Keratinocyte (primary cell): Measurements from ENCODE around the gene GSTO2. TPM values are rescaled to one million over a fixed set of nuclear protein-coding genes. Genes with fewer than 3 reads are reported as not detected.

Experiments used
- DNase-seq: peaks from one replicate; pipeline ENCODE4 v3.0.0-alpha.2; 2011; ENCODE audit warnings: low read depth, missing footprints, low spot score
- FAIRE-seq: peaks from 2 replicates; lab custom pipeline; 2011; peaks lifted over from hg19 to GRCh38; lab: Jason Lieb, UNC
- H2AFZ ChIP-seq: 2 replicates; pipeline ENCODE4 v1.6.0; 2012; ENCODE audit warnings: low read length, control low read depth, inconsistent platforms; ENCODE audit not compliant: control insufficient read depth
- H3K27ac ChIP-seq: 2 replicates; pipeline ENCODE4 v1.5.1; 2011; ENCODE audit warnings: low read length; ENCODE audit not compliant: control insufficient read depth, insufficient read depth
- H3K27me3 ChIP-seq: 3 replicates; pipeline ENCODE4 v1.6.0; 2011; ENCODE audit warnings: low read length; ENCODE audit not compliant: control insufficient read depth, insufficient read depth; ENCODE audit errors: extremely low read depth
- H3K36me3 ChIP-seq, 2 experiments: 2 replicates in 1 of 2; 3 replicates in 1 of 2; pipeline ENCODE4 v1.5.1; 2011; ENCODE audit warnings: low read length in 2 of 2, mild to moderate bottlenecking in 1 of 2; ENCODE audit not compliant: control insufficient read depth in 2 of 2, insufficient read depth in 2 of 2; ENCODE audit errors: extremely low read depth in 1 of 2
- H3K4me1 ChIP-seq: 3 replicates; pipeline ENCODE4 v1.5.1; 2011; ENCODE audit warnings: low read length; ENCODE audit not compliant: control insufficient read depth, insufficient read depth; ENCODE audit errors: extremely low read depth
- H3K4me2 ChIP-seq: 3 replicates; pipeline ENCODE4 v1.6.0; 2011; ENCODE audit warnings: low read depth, low read length; ENCODE audit not compliant: control insufficient read depth, insufficient read depth; ENCODE audit errors: extremely low read depth
- H3K4me3 ChIP-seq, 3 experiments: fragments of 200-600 bp in 1 of 3; sonication (generic) in 1 of 3; 2 replicates in 2 of 3; 3 replicates in 1 of 3; pipeline ENCODE4 v1.5.1; 2011 to 2016; ENCODE audit warnings: low read length in 3 of 3, mild to moderate bottlenecking in 3 of 3, control low read depth in 2 of 3, inconsistent platforms in 1 of 3, low read depth in 1 of 3, mixed read lengths in 1 of 3, mixed run types in 1 of 3, moderate library complexity in 1 of 3; ENCODE audit not compliant: control insufficient read depth in 2 of 3, insufficient read depth in 2 of 3; ENCODE audit errors: extremely low read depth in 1 of 3
- H3K79me2 ChIP-seq: 2 replicates; pipeline ENCODE4 v1.6.0; 2012; ENCODE audit warnings: low read length; ENCODE audit not compliant: control insufficient read depth, insufficient read depth
- H3K9ac ChIP-seq: 3 replicates; pipeline ENCODE4 v1.6.0; 2011; ENCODE audit warnings: low read length; ENCODE audit not compliant: control insufficient read depth, insufficient read depth; ENCODE audit errors: extremely low read depth
- H3K9me1 ChIP-seq: 3 replicates; pipeline ENCODE4 v1.6.0; 2011; ENCODE audit warnings: low read length; ENCODE audit not compliant: control insufficient read depth, insufficient read depth; ENCODE audit errors: extremely low read depth
- H3K9me3 ChIP-seq: 2 replicates; pipeline ENCODE4 v1.5.1; 2012; ENCODE audit warnings: low read depth, low read length; ENCODE audit not compliant: control insufficient read depth
- H4K20me1 ChIP-seq: 3 replicates; pipeline ENCODE4 v1.6.0; 2011; ENCODE audit warnings: low read length; ENCODE audit not compliant: control insufficient read depth, insufficient read depth; ENCODE audit errors: extremely low read depth
- CTCF ChIP-seq, 3 experiments: IDR thresholded peaks in 1 of 3; conservative IDR thresholded peaks in 1 of 3; optimal IDR thresholded peaks in 1 of 3; 2 replicates in 2 of 3; 3 replicates in 1 of 3; pipeline versions ENCODE3 to v1.5.1; 2011; ENCODE audit warnings: low read length in 3 of 3, mild to moderate bottlenecking in 3 of 3, moderate library complexity in 2 of 3, control low read depth in 1 of 3, inconsistent platforms in 1 of 3; ENCODE audit not compliant: insufficient read depth in 2 of 3; ENCODE audit errors: extremely low read depth in 1 of 3
- EZH2 ChIP-seq: IDR thresholded peaks from one replicate; pipeline ENCODE4 v1.6.1; 2012; ENCODE audit warnings: inconsistent platforms, mild to moderate bottlenecking, low read length, moderate library complexity
- dilution Hi-C: fragments of 300-500 bp; cut with MboI; formaldehyde crosslinking; loops from one replicate; pipeline ENCODE4 v1.7.0; 2020; ENCODE audit warnings: low sequenced_read_pairs; ENCODE audit not compliant: extremely low pct_ligation_motif_present
- polyA plus RNA-seq, 5 experiments: library from polyadenylated mRNA; depleted of rRNA in 3 of 5; stranded (reverse) in 3 of 5; stranded (forward) in 1 of 5; unstranded in 1 of 5; fragments of >200 nt; gene quantifications; 1 replicate in 1 of 5; 2 replicates in 3 of 5; 3 replicates in 1 of 5; pipeline versions ENCODE4 v1.2.1 to v1.2.3, GENCODE V29; 2011 to 2012; ENCODE audit warnings: missing spikeins in 2 of 5, low read depth in 1 of 5, low replicate concordance in 1 of 5

The GSTO2 gene
- polyA plus RNA-seq, 1 donor (not counting 4 experiments of a cell fraction or from before 2014, with no cell fraction given): 56.9 TPM

GRCh38 chr10:104273899-104274575 lies 5.1 kb downstream of the GSTO2 start:
- H2AFZ ChIP-seq: peak overlapping the region; percentile 97
- TF ChIP-seq EZH2: no peak
- TF ChIP-seq CTCF (optimal IDR thresholded peaks at IDR 0.05 in 1 of 3, IDR thresholded peaks at IDR 0.05 in 1 of 3, conservative IDR thresholded peaks at IDR 0.05 in 1 of 3; ENCODE audit: extremely low read depth in 1 of 3, insufficient read depth in 2 of 3, low read length in 3 of 3): no peak
- H3K36me3 ChIP-seq: peaks cover 3 to 6% of the 10 kb centered on the region in 2 experiments
- peaks cover 19% of the 10 kb centered on the region for H3K4me1 ChIP-seq
- peak overlapping the region; percentile 82 for H3K27ac ChIP-seq
- no peak overlapping the region for H3K4me3 ChIP-seq
- dilution Hi-C loops: no loop called here
- peak overlapping the region; percentile 97 for H3K4me2 ChIP-seq
- no peaks in the 10 kb centered on the region for H3K9me1 ChIP-seq
- FAIRE-seq (peak; percentile 82), DNase-seq (no peak)
- peaks cover 11% of the 10 kb centered on the region for H3K79me2 ChIP-seq
- H3K27me3 ChIP-seq: no peaks in the 10 kb centered on the region
- no peaks in the 10 kb centered on the region for H3K9me3 ChIP-seq
- H3K9ac ChIP-seq: peak overlapping the region; percentile 92
- no peaks in the 10 kb centered on the region for H4K20me1 ChIP-seq

GRCh38 chr10:104274762-104275721 lies 6.1 kb downstream of the GSTO2 start:
- peaks cover 11% of the 10 kb centered on the region for H3K79me2 ChIP-seq

More at GRCh38 chr10:104274762-104275721, 6.1 kb downstream of the GSTO2 start:
- no peaks in the 10 kb centered on the region for H3K27me3 ChIP-seq
- no peaks in the 10 kb centered on the region for H4K20me1 ChIP-seq
- no peaks in the 10 kb centered on the region for H3K9me3 ChIP-seq
- peak overlapping the region; percentile 97 for H2AFZ ChIP-seq
- no peaks in the 10 kb centered on the region for H3K9me1 ChIP-seq
- peaks cover 3 to 6% of the 10 kb centered on the region in 2 experiments for H3K36me3 ChIP-seq
- FAIRE-seq: no peak
- no peak for DNase-seq
- peak overlapping the region; percentile 92 for H3K9ac ChIP-seq
- TF ChIP-seq CTCF (optimal IDR thresholded peaks at IDR 0.05 in 1 of 3, IDR thresholded peaks at IDR 0.05 in 1 of 3, conservative IDR thresholded peaks at IDR 0.05 in 1 of 3; ENCODE audit: extremely low read depth in 1 of 3, insufficient read depth in 2 of 3, low read length in 3 of 3) (peak; percentile 83 to 99 (median 84)), EZH2 (no peak)
- H3K4me1 ChIP-seq: peaks cover 16% of the 10 kb centered on the region
- dilution Hi-C loops: no loop called here
- peak overlapping the region; percentile 82 for H3K27ac ChIP-seq
- H3K4me2 ChIP-seq: peak overlapping the region; percentile 97
- H3K4me3 ChIP-seq: peak overlapping the region; percentile 56 to 94 (median 84)
